ENCODE measurements around the gene SREBF2. TPM values are rescaled to one million over a fixed set of nuclear protein-coding genes. Genes with fewer than 3 reads are reported as not detected.

The SREBF2 gene
- 114 and 119 TPM in 2 replicates for total RNA-seq
- long read RNA-seq, partial matches to known transcripts = 3 of 9 reads
- long read RNA-seq, other reads (novel, unspliced or antisense) = 6 of 9 reads

GRCh38 chr22:41832553-41833368 lies at the start of gene SREBF2:
Gene SREBF2, plus strand, starts transcription at chr22:41833105. Its CDS starts 166 bp downstream, at chr22:41833271.
- no peaks in the 10 kb centered on the region for H3K27me3 Mint-ChIP-seq (ENCODE audit: unreplicated experiment)
- peaks cover 47% of the 10 kb centered on the region for H3K4me1 Mint-ChIP-seq (ENCODE audit: unreplicated experiment)
- TF ChIP-seq, protein P1, sequence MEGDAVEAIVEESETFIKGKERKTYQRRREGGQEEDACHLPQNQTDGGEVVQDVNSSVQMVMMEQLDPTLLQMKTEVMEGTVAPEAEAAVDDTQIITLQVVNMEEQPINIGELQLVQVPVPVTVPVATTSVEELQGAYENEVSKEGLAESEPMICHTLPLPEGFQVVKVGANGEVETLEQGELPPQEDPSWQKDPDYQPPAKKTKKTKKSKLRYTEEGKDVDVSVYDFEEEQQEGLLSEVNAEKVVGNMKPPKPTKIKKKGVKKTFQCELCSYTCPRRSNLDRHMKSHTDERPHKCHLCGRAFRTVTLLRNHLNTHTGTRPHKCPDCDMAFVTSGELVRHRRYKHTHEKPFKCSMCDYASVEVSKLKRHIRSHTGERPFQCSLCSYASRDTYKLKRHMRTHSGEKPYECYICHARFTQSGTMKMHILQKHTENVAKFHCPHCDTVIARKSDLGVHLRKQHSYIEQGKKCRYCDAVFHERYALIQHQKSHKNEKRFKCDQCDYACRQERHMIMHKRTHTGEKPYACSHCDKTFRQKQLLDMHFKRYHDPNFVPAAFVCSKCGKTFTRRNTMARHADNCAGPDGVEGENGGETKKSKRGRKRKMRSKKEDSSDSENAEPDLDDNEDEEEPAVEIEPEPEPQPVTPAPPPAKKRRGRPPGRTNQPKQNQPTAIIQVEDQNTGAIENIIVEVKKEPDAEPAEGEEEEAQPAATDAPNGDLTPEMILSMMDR (IDR thresholded peaks at IDR 0.05) = no peak
- peak within 1 kb of the TSS; percentile 99 for H3K27ac Mint-ChIP-seq (ENCODE audit: unreplicated experiment)
- peak within 1 kb of the TSS; percentile 94 for H3K4me3 Mint-ChIP-seq (ENCODE audit: unreplicated experiment)
- H3K36me3 Mint-ChIP-seq (ENCODE audit: unreplicated experiment) = peaks cover 15% of the 10 kb centered on the region
- H3K9me3 Mint-ChIP-seq (ENCODE audit: unreplicated experiment) = no peaks in the 10 kb centered on the region
- DNase-seq (ENCODE audit: extremely low spot score, unreplicated experiment) = peak; percentile 99

- Mint-ChIP-seq H3K4me1 (ENCODE audit: unreplicated experiment) (no peaks in the 10 kb centered on the region), H3K4me3 (ENCODE audit: unreplicated experiment) (no peak overlapping the region), H3K27me3 (ENCODE audit: unreplicated experiment) (peaks cover 3% of the 10 kb centered on the region), H3K9me3 (ENCODE audit: unreplicated experiment) (no peaks in the 10 kb centered on the region), H3K27ac (ENCODE audit: unreplicated experiment) (no peak overlapping the region), H3K36me3 (ENCODE audit: unreplicated experiment) (no peaks in the 10 kb centered on the region)
- TF ChIP-seq, protein P1 (IDR thresholded peaks at IDR 0.05) = no peak
- DNase-seq (ENCODE audit: extremely low spot score, unreplicated experiment) = no peak
Observed at GRCh38 chr22:41787331-41787730, 45.6 kb upstream of the SREBF2 start.

DNA sequence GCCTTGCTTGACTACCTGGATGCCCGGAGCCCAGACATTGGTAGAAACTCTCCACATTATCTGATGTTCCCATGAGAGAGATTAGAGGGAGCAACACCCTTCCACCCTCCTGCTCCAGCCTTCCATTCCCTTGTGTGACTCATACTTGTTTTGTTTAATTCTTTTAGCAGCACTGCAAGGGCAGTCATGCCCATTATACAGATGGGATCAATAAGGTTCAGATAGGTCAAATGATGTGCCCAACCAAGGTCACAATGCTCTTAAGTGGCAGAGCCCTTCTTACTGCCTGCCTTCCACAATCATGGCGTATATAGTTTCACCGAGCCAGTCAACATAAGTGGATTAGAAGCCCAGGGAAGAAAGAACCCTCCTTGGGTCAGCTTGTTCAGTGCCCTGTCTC lies 39.0 kb upstream of the SREBF2 start:
- no peak for DNase-seq (ENCODE audit: extremely low spot score, unreplicated experiment)
- Mint-ChIP-seq H3K4me3 (ENCODE audit: unreplicated experiment) (no peak overlapping the region), H3K36me3 (ENCODE audit: unreplicated experiment) (no peaks in the 10 kb centered on the region), H3K27me3 (ENCODE audit: unreplicated experiment) (peaks cover 3% of the 10 kb centered on the region), H3K4me1 (ENCODE audit: unreplicated experiment) (no peaks in the 10 kb centered on the region), H3K27ac (ENCODE audit: unreplicated experiment) (no peak overlapping the region), H3K9me3 (ENCODE audit: unreplicated experiment) (no peaks in the 10 kb centered on the region)
- TF ChIP-seq, protein P1 (IDR thresholded peaks at IDR 0.05) = no peak

DNA sequence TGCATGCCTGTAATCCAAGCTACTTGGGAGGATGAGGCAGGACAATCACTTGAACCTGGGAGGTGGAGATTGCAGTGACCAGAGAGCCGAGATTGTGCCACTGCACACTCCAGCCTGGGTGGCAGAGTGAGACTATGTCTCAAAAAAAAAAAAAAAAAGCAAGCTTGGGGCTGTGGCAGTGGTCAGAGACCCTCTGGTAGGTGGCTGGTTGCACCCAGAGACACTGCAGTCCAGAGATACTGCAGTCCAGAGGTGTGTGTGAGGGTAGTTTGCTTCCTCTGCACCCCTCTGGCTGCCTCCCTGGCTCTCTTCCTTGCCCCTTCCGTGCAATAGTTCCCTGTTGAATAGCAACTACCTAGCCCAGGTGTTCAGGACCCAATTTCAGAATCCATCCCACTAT lies 34.2 kb upstream of the SREBF2 start:
- TF ChIP-seq, protein P1 (IDR thresholded peaks at IDR 0.05) = no peak
- Mint-ChIP-seq H3K4me1 (ENCODE audit: unreplicated experiment) (peaks cover 20% of the 10 kb centered on the region), H3K4me3 (ENCODE audit: unreplicated experiment) (no peak overlapping the region), H3K9me3 (ENCODE audit: unreplicated experiment) (no peaks in the 10 kb centered on the region), H3K27ac (ENCODE audit: unreplicated experiment) (no peak overlapping the region), H3K27me3 (ENCODE audit: unreplicated experiment) (no peaks in the 10 kb centered on the region), H3K36me3 (ENCODE audit: unreplicated experiment) (no peaks in the 10 kb centered on the region)
- DNase-seq (ENCODE audit: extremely low spot score, unreplicated experiment) = no peak
